Activated naive CD8-positive, alpha-beta T cell treated with anti-CD3 and anti-CD28 coated beads, Interleukin-2, amount 50 U/mL, for 16 hours (primary cell): ENCODE measurements around the gene RPS6KA5.
"Not testable (repeated sequence)": the region's sequence is repeated elsewhere in the genome, so short reads cannot be mapped to it uniquely, and the experiment has no call there.

Source experiments
- DNase-seq: peaks from one replicate; pipeline ENCODE4 v3.0.0-alpha.2; 2020; ENCODE audit warnings: low read depth, low spot score

RPS6KA5 gene

GRCh38 chr14:91029456-91030217 lies 30.8 kb downstream of the RPS6KA5 start:
- DNase-seq: no peak

- no peak for DNase-seq
These were observed 32.9 kb downstream of the RPS6KA5 start for GRCh38 chr14:91027561-91027960.

- not testable (repeated sequence) for DNase-seq
These were observed 37.8 kb downstream of the RPS6KA5 start for GRCh38 chr14:91022622-91023028.

GRCh38 chr14:91021991-91022621 lies 38.3 kb downstream of the RPS6KA5 start:
- no peak for DNase-seq

GRCh38 chr14:91021115-91021514 lies 39.3 kb downstream of the RPS6KA5 start:
- no peak for DNase-seq

- DNase-seq: no peak
These were observed 40.8 kb downstream of the RPS6KA5 start for GRCh38 chr14:91019673-91020072.

GRCh38 chr14:91018481-91018880 lies 42.0 kb downstream of the RPS6KA5 start:
- no peak for DNase-seq

GRCh38 chr14:91016800-91017410 lies 43.5 kb downstream of the RPS6KA5 start:
- no peak for DNase-seq

- no peak for DNase-seq
These were observed 45.0 kb downstream of the RPS6KA5 start for GRCh38 chr14:91015435-91015834.

GRCh38 chr14:91012045-91012444 lies 48.4 kb downstream of the RPS6KA5 start:
- no peak for DNase-seq

GRCh38 chr14:91010153-91010533 lies 50.3 kb downstream of the RPS6KA5 start:
- DNase-seq: no peak

- DNase-seq: no peak
These were observed 50.8 kb downstream of the RPS6KA5 start for GRCh38 chr14:91009501-91010152.

GRCh38 chr14:91008759-91009409 lies 51.6 kb downstream of the RPS6KA5 start:
- no peak for DNase-seq

- no peak for DNase-seq
These were observed 54.7 kb downstream of the RPS6KA5 start for GRCh38 chr14:91005716-91006115.

GRCh38 chr14:91004987-91005386 lies 55.5 kb downstream of the RPS6KA5 start:
- no peak for DNase-seq

GRCh38 chr14:90999299-90999698 lies 61.1 kb downstream of the RPS6KA5 start:
- no peak for DNase-seq

- no peak for DNase-seq
These were observed 63.5 kb downstream of the RPS6KA5 start for GRCh38 chr14:90996967-90997366.

GRCh38 chr14:90995785-90996184 lies 64.7 kb downstream of the RPS6KA5 start:
- DNase-seq: no peak

GRCh38 chr14:90993792-90994191 lies 66.6 kb downstream of the RPS6KA5 start:
- no peak for DNase-seq

- no peak for DNase-seq
These were observed 68.6 kb downstream of the RPS6KA5 start for GRCh38 chr14:90991690-90992443.

- DNase-seq: no peak
These were observed 70.3 kb downstream of the RPS6KA5 start for GRCh38 chr14:90990141-90990540.
